C4-2B (cell line): ENCODE data around the gene COX18.

Source experiments
- H3K27ac ChIP-seq: fragments of 450-650 bp; 2 replicates; pipeline ENCODE4 v1.5.1; 2017
- CTCF ChIP-seq: fragments of 450-650 bp; conservative IDR thresholded peaks from 2 replicates; pipeline ENCODE4 v1.5.1; 2017; ENCODE audit warnings: mild to moderate bottlenecking
- ZFX ChIP-seq: fragments of 450-650 bp; IDR thresholded peaks from 2 replicates; pipeline ENCODE4 v1.6.1; 2017

Gene COX18

GRCh38 chr4:73007526-73008100 lies 61.9 kb downstream of the COX18 start:
- no peak overlapping the region for H3K27ac ChIP-seq
- TF ChIP-seq CTCF (no peak), ZFX (no peak)

GRCh38 chr4:73006286-73006990 lies 63.1 kb downstream of the COX18 start:
- no peak for TF ChIP-seq ZFX
- no peak for TF ChIP-seq CTCF
- no peak overlapping the region for H3K27ac ChIP-seq

GRCh38 chr4:73005514-73005913 lies 64.0 kb downstream of the COX18 start:
- TF ChIP-seq ZFX (no peak), CTCF (no peak)
- no peak overlapping the region for H3K27ac ChIP-seq
